H4 (cell line): ENCODE results near the gene CFAP206. TPM values are rescaled to one million over a fixed set of nuclear protein-coding genes. Genes with fewer than 3 reads are reported as not detected.

Experiments used
- total RNA-seq: library from RNA; depleted of rRNA; stranded (reverse); fragments of >200 nt; shearing (Covaris generic); gene quantifications from 2 replicates; pipeline ENCODE4 v1.2.3, GENCODE V29; 2014; rRNA removed

The CFAP206 gene
- total RNA-seq, 1 experiment from 2014 or later: 1.6 TPM

Other genes starting within 250 kb of the CFAP206 start
- gene SMIM8, start 85.4 kb upstream of the CFAP206 start, total RNA-seq: 3.3 and 5.3 TPM in 2 replicates
- gene GJB7, start 78.7 kb upstream of the CFAP206 start, total RNA-seq: not detected in 2 replicates
- gene C6orf163, start 63.2 kb upstream of the CFAP206 start, total RNA-seq: 0.12 TPM in 1 of 2 replicates, not detected in the other
- gene SLC35A1, start 65.0 kb downstream of the CFAP206 start, total RNA-seq: 15.8 and 22.2 TPM in 2 replicates
- gene RARS2, start 182.0 kb downstream of the CFAP206 start, total RNA-seq: 19.7 and 23.5 TPM in 2 replicates
- gene ORC3, start 182.2 kb downstream of the CFAP206 start, total RNA-seq: 18.7 and 28.6 TPM in 2 replicates